Activated CD4-positive, alpha-beta T cell treated with anti-CD3 and anti-CD28 coated beads, Interleukin-2, amount 50 U/mL, for 1 hour (primary cell): ENCODE measurements around the gene WRAP53.

Source experiments
- DNase-seq: peaks from one replicate; pipeline ENCODE4 v3.0.0-alpha.2; 2020

The WRAP53 gene

DNA sequence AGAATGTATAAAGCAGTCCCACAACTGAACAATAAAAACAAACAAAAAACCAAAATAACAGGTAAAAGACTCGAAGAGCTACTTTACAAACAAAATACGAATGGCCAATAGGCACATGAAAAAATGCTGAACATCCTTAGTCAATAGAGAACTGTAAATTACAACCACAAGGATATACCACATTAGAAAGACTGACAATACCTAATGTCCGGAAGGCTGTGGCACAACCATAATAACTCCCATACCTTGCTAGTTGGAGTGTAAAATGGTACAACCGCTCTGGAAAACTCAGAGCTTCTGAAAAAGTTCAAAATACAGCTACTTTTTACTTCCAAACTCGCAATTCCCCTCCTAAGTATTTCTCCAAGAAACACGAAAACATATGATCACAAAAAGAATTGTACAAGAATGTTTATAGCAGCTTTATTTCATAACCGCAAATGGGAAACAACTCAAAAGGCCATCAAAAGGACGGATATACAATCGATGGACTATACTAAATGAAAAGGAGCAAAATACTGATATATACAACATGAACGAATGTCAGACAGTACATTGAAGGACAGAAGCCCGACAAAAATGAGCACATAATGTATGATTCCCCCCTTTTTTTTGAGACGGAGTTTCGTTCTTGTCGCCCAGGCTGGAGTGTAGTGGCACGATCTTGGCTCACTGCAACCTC, 3.3 kb upstream of the WRAP53 start:
- DNase-seq: no peak

DNA sequence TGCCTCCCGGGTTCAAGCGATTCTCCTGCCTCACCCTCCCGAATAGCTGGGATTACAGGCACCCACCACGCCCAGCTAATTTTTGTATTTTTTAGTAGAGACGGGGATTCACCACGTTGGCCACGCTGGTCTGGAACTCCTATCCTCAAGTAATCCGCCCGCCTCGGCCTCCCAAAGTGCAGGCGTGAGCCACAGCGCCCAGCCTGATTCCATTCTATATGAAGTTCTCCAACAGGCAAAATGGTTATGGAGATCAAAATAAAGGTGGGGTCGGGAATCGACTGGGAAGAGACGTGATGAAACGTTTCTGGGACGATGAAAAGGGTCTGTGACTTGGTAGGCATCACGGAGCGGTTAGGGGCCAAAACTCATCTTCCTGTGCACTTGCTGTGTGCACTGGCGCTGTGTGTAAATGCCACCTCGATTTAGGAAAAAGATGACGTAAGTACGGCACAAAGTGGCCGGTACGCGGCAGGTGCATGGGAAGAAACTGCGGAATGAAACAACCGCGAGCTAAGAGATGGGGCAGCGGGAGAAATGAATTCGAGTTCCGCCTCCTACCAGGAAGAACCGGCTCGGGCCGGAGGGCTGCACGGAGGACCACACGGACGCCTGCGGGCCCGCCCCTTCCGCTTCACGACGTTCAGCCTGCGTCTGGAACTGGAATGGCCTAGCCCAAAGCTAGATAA, 2.6 kb upstream of the WRAP53 start:
- DNase-seq: peak; percentile 86

DNA sequence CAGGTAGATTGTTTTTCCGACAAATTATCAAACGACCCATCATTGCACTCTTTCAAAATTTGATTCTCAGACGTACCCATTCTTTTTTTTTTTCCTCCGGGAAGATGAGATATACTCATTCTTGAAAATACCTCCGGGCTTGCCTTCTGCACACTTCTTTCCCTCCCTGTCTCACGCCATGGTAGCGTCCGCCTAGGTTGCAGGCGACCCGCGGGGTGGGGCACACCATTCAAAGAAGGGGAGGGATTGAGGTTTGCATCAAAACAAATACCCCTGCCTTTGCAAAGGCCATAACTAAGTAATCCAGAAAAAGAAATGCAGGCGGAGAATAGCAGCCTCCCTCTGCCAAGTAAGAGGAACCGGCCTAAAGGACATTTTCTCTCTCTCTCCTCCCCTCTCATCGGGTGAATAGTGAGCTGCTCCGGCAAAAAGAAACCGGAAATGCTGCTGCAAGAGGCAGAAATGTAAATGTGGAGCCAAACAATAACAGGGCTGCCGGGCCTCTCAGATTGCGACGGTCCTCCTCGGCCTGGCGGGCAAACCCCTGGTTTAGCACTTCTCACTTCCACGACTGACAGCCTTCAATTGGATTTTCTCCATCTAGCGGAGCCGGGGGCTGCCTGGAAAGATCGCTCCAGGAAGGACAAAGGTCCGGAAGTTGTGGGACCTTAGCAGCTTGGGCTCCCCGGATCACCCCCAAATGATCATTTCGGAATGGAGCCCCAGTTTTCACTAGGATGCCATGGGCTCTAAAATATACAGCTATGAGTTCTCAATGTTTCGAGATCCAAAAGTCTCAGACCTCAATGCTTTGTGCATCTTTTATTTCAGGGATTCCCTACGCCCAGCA, 1.8 kb upstream of the WRAP53 start:
- peak; percentile 74 for DNase-seq

DNA sequence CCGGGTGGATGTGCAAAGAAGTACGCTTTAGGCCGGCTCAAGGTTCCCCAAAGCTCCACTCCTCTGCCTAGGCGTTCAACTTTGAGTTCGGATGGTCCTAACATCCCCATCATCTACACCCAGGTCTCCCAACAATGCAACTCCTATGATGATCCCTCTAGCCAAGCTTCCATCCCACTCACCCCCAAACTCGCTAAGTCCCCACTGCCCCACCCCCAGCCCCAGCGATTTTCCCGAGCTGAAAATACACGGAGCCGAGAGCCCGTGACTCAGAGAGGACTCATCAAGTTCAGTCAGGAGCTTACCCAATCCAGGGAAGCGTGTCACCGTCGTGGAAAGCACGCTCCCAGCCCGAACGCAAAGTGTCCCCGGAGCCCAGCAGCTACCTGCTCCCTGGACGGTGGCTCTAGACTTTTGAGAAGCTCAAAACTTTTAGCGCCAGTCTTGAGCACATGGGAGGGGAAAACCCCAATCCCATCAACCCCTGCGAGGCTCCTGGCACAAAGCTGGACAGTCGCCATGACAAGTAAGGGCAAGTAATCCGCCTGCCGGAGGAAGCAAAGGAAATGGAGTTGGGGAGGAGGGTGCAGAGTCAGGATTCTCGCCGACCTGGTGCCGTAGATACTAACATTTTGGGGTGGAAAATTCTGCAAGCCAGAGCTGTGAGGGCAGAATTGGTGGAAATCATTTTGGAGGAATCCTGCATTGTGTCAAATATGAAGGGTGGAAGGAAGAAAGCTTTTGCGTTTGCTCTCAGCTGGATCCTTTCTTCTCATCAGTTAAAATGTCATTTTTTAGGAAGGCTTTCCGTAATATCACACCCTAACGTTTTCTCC, 987 bp upstream of the WRAP53 start, which contains the start of gene TP53:
Gene TP53 (minus strand): TSS at position 419 of the 836 bp plus-strand sequence. CDS start 10,896 bp downstream, outside the sequence.
- peak; percentile 81 for DNase-seq

GRCh38 chr17:7688808-7689316, 585 bp downstream of the WRAP53 start:
- no peak for DNase-seq

- no peak for DNase-seq
Measured at GRCh38 chr17:7695586-7695985, 7.3 kb downstream of the WRAP53 start.

DNA sequence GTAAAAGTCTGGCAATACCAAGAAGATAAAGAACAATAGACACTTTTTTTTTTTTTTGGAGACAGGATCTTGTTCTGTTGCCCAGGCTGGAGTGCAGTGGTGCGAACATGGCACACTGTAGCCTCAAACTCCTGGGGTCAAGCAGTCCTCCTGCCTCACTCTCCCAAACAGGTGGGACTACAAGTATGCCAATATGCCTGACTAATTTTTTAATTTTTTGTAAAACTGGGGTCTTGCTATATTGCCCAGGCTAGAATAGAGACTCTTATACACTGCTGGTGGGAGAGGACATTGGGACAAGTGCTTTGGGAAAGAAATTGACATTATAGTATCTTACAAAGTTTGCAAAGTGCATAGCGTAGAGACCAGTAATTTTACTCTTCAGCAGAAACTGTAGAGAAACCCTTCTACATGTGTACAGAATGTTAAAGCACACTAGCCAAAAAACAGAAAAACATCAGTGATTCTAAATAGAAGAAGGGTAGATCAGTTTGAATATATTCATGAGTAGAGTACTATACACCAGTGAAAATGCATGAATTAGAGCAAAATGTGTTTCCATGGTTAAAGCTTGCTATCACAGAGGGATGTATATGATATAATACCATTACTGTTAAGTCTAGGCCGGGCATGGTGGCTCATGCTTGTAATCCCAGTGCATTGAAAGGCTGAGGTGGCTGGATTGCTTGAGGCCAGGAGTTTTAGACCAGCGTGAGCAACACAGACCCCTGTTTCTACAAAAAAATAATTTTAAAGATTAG, 9.7 kb downstream of the WRAP53 start:
- no peak for DNase-seq

DNA sequence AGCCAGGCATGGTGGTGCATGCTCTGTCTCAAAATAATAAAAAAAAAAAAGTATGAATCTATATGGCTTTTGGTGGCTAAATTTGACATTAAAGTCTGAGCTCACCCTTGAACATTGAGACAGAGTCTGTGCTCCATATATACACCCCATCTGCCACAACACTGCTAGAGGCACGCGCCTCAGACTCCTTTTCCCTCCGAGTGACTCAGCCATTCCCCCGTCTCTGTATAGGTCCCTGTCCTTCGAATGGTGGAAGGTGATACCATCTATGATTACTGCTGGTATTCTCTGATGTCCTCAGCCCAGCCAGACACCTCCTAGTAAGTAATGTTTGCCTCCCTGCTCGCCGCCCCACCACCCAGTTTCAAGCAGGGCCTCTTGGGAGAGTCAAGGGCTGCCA, 12.2 kb downstream of the WRAP53 start:
- no peak for DNase-seq

GRCh38 chr17:7701681-7702080, 13.4 kb downstream of the WRAP53 start:
- no peak for DNase-seq

DNA sequence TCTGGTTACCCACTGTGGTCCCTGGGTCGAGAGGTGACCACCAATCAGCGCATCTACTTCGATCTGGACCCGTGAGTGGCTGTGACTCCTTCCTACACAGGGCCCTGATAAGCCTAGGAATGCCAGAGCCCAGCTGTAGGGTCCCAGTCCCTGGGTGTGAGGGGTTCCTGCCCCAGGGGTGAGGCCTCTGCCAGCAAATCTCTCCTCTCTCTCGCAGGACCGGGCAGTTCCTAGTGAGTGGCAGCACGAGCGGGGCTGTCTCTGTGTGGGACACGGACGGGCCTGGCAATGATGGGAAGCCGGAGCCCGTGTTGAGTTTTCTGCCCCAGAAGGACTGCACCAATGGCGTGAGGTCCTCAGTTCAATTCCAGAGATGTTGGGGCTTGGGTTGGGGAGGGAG, 14.5 kb downstream of the WRAP53 start:
- DNase-seq: no peak

DNA sequence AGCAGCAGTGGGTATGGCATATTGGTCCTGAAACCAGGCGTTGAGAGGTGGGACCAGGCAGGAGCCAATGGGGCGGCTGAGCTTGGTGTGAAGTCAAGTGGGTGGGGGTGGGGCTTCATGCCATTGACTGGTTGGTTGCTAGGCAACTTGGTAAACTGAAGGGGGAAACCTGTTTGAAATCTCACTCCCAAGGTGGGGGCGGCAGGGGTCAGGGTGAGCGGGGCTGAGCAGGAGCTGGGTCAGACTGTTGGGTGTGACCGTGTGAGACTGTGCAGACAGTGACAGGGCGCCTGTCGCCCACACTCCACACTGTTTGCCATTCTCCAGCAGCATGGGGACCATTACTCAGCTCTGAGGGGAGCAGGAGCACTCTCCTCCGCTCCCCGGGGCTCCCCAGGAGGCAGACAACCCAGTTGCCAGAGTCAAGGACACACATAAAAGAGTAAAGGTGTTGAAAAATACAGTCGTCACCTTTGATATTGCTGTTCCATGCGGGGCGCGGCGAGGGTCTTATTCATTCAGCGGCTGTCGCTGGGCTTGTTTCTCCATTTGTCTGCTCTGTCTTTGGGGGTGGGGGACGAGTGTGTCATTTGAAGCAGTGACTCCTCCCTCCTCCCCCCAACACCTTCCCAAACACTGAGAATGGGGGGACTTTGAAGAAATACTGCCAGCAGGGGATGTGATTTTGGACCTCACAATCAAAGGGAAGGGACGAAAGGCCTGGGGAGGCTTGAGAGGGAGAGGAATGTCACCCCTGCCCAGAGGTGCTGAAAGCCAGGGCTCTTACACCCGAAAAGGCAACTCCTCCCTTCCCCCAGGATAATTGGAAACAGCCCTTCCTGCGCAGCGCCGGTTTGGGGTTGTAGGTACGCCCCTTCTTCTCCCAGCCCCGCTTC, 15.6 kb downstream of the WRAP53 start:
- DNase-seq: no peak

- DNase-seq: no peak
Measured at GRCh38 chr17:7704601-7705268, 16.5 kb downstream of the WRAP53 start, which contains the start of gene EFNB3. TSS of gene EFNB3 (plus strand) at chr17:7705202. CDS start at chr17:7705599, 397 bp downstream.

- no peak for DNase-seq
Measured at GRCh38 chr17:7705269-7706255, 17.3 kb downstream of the WRAP53 start.

GRCh38 chr17:7706631-7707354, 18.5 kb downstream of the WRAP53 start:
- DNase-seq: no peak

GRCh38 chr17:7707446-7707845, 19.2 kb downstream of the WRAP53 start:
- no peak for DNase-seq

DNA sequence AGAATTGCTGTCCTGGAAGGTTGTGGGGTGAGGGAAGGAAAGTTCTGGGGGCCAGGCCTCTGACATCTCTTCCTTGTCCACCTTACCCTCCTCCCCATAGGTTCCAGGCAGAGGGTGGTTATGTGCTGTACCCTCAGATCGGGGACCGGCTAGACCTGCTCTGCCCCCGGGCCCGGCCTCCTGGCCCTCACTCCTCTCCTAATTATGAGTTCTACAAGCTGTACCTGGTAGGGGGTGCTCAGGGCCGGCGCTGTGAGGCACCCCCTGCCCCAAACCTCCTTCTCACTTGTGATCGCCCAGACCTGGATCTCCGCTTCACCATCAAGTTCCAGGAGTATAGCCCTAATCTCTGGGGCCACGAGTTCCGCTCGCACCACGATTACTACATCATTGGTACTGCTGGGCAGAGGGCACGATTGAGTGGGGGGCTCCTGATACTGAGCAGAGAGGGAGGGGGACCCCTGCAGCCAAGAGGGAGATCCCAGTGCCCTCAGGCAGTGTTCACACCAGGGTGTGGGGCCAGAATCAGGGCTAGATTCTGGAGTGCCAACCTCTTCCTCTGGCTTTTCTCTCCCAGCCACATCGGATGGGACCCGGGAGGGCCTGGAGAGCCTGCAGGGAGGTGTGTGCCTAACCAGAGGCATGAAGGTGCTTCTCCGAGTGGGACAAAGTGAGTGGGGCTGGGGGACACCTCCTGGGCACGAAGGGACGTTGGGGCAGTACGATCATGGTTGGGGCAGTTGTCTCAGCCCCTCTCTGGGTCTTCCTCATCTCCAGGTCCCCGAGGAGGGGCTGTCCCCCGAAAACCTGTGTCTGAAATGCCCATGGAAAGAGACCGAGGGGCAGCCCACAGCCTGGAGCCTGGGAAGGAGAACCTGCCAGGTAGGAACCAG, 19.8 kb downstream of the WRAP53 start:
- DNase-seq: no peak

GRCh38 chr17:7709031-7709430, 20.8 kb downstream of the WRAP53 start:
- no peak for DNase-seq
